Measurements from ENCODE around the gene GUCA2A. TPM values are rescaled to one million over a fixed set of nuclear protein-coding genes. Genes with fewer than 3 reads are reported as not detected.

The GUCA2A gene
- polyA plus RNA-seq, 3 donors: not detected

GRCh38 chr1:42140191-42140590 lies 24.4 kb downstream of the GUCA2A start:
- no peaks in the 10 kb centered on the region for H3K9me3 ChIP-seq (replicated peaks in 1 of 2; ENCODE audit: control insufficient read depth in 1 of 2, insufficient read depth in 1 of 2, low read length in 2 of 2)
- no peak overlapping the region for H2AFZ ChIP-seq (ENCODE audit: insufficient read depth, low read depth, low read length, poor library complexity, severe bottlenecking)
- H3K4me1 ChIP-seq (ENCODE audit: control insufficient read depth in 1 of 2, insufficient read depth in 2 of 2, low read length in 2 of 2): peaks cover 0 to 7% of the 10 kb centered on the region in 2 donors
- TF ChIP-seq, protein P1, sequence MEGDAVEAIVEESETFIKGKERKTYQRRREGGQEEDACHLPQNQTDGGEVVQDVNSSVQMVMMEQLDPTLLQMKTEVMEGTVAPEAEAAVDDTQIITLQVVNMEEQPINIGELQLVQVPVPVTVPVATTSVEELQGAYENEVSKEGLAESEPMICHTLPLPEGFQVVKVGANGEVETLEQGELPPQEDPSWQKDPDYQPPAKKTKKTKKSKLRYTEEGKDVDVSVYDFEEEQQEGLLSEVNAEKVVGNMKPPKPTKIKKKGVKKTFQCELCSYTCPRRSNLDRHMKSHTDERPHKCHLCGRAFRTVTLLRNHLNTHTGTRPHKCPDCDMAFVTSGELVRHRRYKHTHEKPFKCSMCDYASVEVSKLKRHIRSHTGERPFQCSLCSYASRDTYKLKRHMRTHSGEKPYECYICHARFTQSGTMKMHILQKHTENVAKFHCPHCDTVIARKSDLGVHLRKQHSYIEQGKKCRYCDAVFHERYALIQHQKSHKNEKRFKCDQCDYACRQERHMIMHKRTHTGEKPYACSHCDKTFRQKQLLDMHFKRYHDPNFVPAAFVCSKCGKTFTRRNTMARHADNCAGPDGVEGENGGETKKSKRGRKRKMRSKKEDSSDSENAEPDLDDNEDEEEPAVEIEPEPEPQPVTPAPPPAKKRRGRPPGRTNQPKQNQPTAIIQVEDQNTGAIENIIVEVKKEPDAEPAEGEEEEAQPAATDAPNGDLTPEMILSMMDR (IDR thresholded peaks at IDR 0.05): no peak
- H3K9ac ChIP-seq (ENCODE audit: insufficient read depth, low read length, poor library complexity, severe bottlenecking): no peak overlapping the region
- H3K4me2 ChIP-seq (replicated peaks; ENCODE audit: extremely low read depth, low read length, poor library complexity, severe bottlenecking): no peak overlapping the region
- no peaks in the 10 kb centered on the region for H3K27me3 ChIP-seq (ENCODE audit: control insufficient read depth in 2 of 2, insufficient read depth in 2 of 2, low read length in 2 of 2)
- H3K79me2 ChIP-seq (ENCODE audit: insufficient read depth, low read length): no peaks in the 10 kb centered on the region
- H3K36me3 ChIP-seq (replicated peaks in 1 of 2; ENCODE audit: control insufficient read depth in 1 of 2, insufficient read depth in 2 of 2, low read length in 2 of 2): no peaks in the 10 kb centered on the region
- no peaks in the 10 kb centered on the region for H4K20me1 ChIP-seq (ENCODE audit: insufficient read depth, low read length)
- H3K4me3 ChIP-seq (replicated peaks in 1 of 3; ENCODE audit: low read depth in 2 of 3, low read length in 3 of 3): no peak overlapping the region
- H3K27ac ChIP-seq (ENCODE audit: low read depth in 1 of 2, low read length in 2 of 2): no peak overlapping the region
- intact Hi-C loops (cut with micrococcal nuclease): no loop called here
- H3K4me3 Mint-ChIP-seq: no peak overlapping the region
- no peak for DNase-seq
- H3K27me3 Mint-ChIP-seq (ENCODE audit: low read depth in 3 of 3): peaks cover 5 to 17% (median 10%) of the 10 kb centered on the region in 3 donors
- peaks cover 0 to 5% (median 0%) of the 10 kb centered on the region in 7 donors for H3K9me3 Mint-ChIP-seq
- peaks cover 11% of the 10 kb centered on the region for H3K4me1 Mint-ChIP-seq
- 100% methylated on average over 1 of the region's 2 CpGs for WGBS (ENCODE audit: insufficient coverage)
- H3K36me3 Mint-ChIP-seq: no peaks in the 10 kb centered on the region
- no peak overlapping the region for H3K27ac Mint-ChIP-seq

GRCh38 chr1:42139444-42139843 lies 25.1 kb downstream of the GUCA2A start:
- DNase-seq: no peak
- Mint-ChIP-seq H3K27ac (no peak overlapping the region), H3K27me3 (ENCODE audit: low read depth in 3 of 3) (peaks cover 5 to 10% (median 10%) of the 10 kb centered on the region in 3 donors), H3K9me3 (peaks cover 0 to 5% (median 0%) of the 10 kb centered on the region in 7 donors), H3K4me3 (no peak overlapping the region), H3K36me3 (no peaks in the 10 kb centered on the region), H3K4me1 (peaks cover 11% of the 10 kb centered on the region)
- H3K4me1 ChIP-seq (ENCODE audit: control insufficient read depth in 1 of 2, insufficient read depth in 2 of 2, low read length in 2 of 2): peaks cover 0 to 7% of the 10 kb centered on the region in 2 donors
- H3K9ac ChIP-seq (ENCODE audit: insufficient read depth, low read length, poor library complexity, severe bottlenecking): no peak overlapping the region
- H4K20me1 ChIP-seq (ENCODE audit: insufficient read depth, low read length): no peaks in the 10 kb centered on the region
- no peaks in the 10 kb centered on the region for H3K27me3 ChIP-seq (ENCODE audit: control insufficient read depth in 2 of 2, insufficient read depth in 2 of 2, low read length in 2 of 2)
- H3K4me3 ChIP-seq (replicated peaks in 1 of 3; ENCODE audit: low read depth in 2 of 3, low read length in 3 of 3): no peak overlapping the region
- H3K9me3 ChIP-seq (replicated peaks in 1 of 2; ENCODE audit: control insufficient read depth in 1 of 2, insufficient read depth in 1 of 2, low read length in 2 of 2): no peaks in the 10 kb centered on the region
- TF ChIP-seq, protein P1 (IDR thresholded peaks at IDR 0.05): no peak
- no peaks in the 10 kb centered on the region for H3K79me2 ChIP-seq (ENCODE audit: insufficient read depth, low read length)
- H3K27ac ChIP-seq (ENCODE audit: low read depth in 1 of 2, low read length in 2 of 2): no peak overlapping the region
- intact Hi-C loops (cut with micrococcal nuclease): no loop called here
- WGBS (ENCODE audit: insufficient coverage): no CpG with 5 or more reads among the region's 3 CpGs
- H3K4me2 ChIP-seq (replicated peaks; ENCODE audit: extremely low read depth, low read length, poor library complexity, severe bottlenecking): no peak overlapping the region
- no peaks in the 10 kb centered on the region for H3K36me3 ChIP-seq (replicated peaks in 1 of 2; ENCODE audit: control insufficient read depth in 1 of 2, insufficient read depth in 2 of 2, low read length in 2 of 2)
- H2AFZ ChIP-seq (ENCODE audit: insufficient read depth, low read depth, low read length, poor library complexity, severe bottlenecking): no peak overlapping the region
